Endothelial cell of umbilical vein (primary cell): ENCODE measurements around the gene IL4R.

Experiments used
- CTCF ChIP-seq, 2 donors: IDR thresholded peaks; 1 replicate in 1 of 2; 2 replicates in 1 of 2; pipeline ENCODE4 v1.5.1; 2011; ENCODE audit warnings: low read length in 2 of 2, mild to moderate bottlenecking in 2 of 2, moderate library complexity in 2 of 2, control low read depth in 1 of 2, inconsistent platforms in 1 of 2, low read depth in 1 of 2; ENCODE audit not compliant: insufficient read depth in 1 of 2; ENCODE audit errors: extremely low read depth in 1 of 2
- EZH2 ChIP-seq: IDR thresholded peaks from 2 replicates; pipeline ENCODE4 v1.6.1; 2012; ENCODE audit warnings: borderline replicate concordance, low read depth, mild to moderate bottlenecking, moderate library complexity, low read length, inconsistent platforms; ENCODE audit not compliant: severe bottlenecking
- FOS ChIP-seq: IDR thresholded peaks from 2 replicates; pipeline ENCODE4 v1.6.1; 2011; ENCODE audit warnings: mild to moderate bottlenecking, low read length, moderate library complexity, borderline replicate concordance; ENCODE audit not compliant: insufficient read depth
- GATA2 ChIP-seq: IDR thresholded peaks from 2 replicates; pipeline ENCODE4 v1.7.0; 2011; ENCODE audit warnings: low read depth, mild to moderate bottlenecking, moderate library complexity, mixed read lengths, low read length; ENCODE audit not compliant: insufficient read length, insufficient read depth
- JUN ChIP-seq: IDR thresholded peaks from 2 replicates; pipeline ENCODE4 v1.6.1; 2011; ENCODE audit warnings: borderline replicate concordance, low read depth; ENCODE audit not compliant: insufficient read length, insufficient read depth
- MAX ChIP-seq: IDR thresholded peaks from 2 replicates; pipeline ENCODE4 v1.6.1; 2011; ENCODE audit not compliant: insufficient read depth, insufficient read length
- MYC ChIP-seq: IDR thresholded peaks from one replicate; pipeline ENCODE4 v1.6.1; 2011; ENCODE audit warnings: mild to moderate bottlenecking, low read depth, low read length
- POLR2A ChIP-seq: IDR thresholded peaks from 2 replicates; pipeline ENCODE4 v1.6.1; 2012; ENCODE audit warnings: low read depth, mild to moderate bottlenecking, control low read depth, low read length
- POLR2AphosphoS5 ChIP-seq: IDR thresholded peaks from 2 replicates; pipeline ENCODE4 v1.6.1; 2012; ENCODE audit warnings: low read depth, mild to moderate bottlenecking, control low read depth, low read length, moderate library complexity; ENCODE audit not compliant: insufficient read depth

- TF ChIP-seq POLR2AphosphoS5: no peak
- no peak for TF ChIP-seq POLR2A
- no peak for TF ChIP-seq CTCF (IDR thresholded peaks at IDR 0.05; ENCODE audit: extremely low read depth in 1 of 2, insufficient read depth in 1 of 2, low read depth in 1 of 2, low read length in 2 of 2)
- TF ChIP-seq MAX: no peak
- no peak for TF ChIP-seq FOS
- TF ChIP-seq MYC: no peak
- no peak for TF ChIP-seq EZH2
- TF ChIP-seq GATA2: no peak
- no peak for TF ChIP-seq JUN
Measured at GRCh38 chr16:27378871-27379481, 65.2 kb downstream of the IL4R start.
